T-helper 1 cell (primary cell): ENCODE data around the gene MORC1.
"Not testable (repeated sequence)": the region's sequence is repeated elsewhere in the genome, so short reads cannot be mapped to it uniquely, and the experiment has no call there.

ENCODE experiments used
- DNase-seq, 5 donors: peaks; one replicate each; pipeline ENCODE4 v3.0.0-alpha.2; 2012 to 2020

MORC1 gene

GRCh38 chr3:109109574-109109973, 8.4 kb downstream of the MORC1 start:
- DNase-seq: no peak

GRCh38 chr3:109098079-109098644, 19.8 kb downstream of the MORC1 start:
- no peak for DNase-seq

GRCh38 chr3:109095166-109095565, 22.8 kb downstream of the MORC1 start:
- DNase-seq: no peak

GRCh38 chr3:109093561-109093960, 24.4 kb downstream of the MORC1 start:
- no peak for DNase-seq

- no peak for DNase-seq
Measured at GRCh38 chr3:109091846-109092245, 26.1 kb downstream of the MORC1 start.

GRCh38 chr3:109089265-109089664, 28.7 kb downstream of the MORC1 start:
- DNase-seq: no peak

- DNase-seq: peak in 2 of 5 donors; percentile 6 to 12
Measured at GRCh38 chr3:109081746-109082510, 36.0 kb downstream of the MORC1 start.

- DNase-seq: not testable (repeated sequence)
Measured at GRCh38 chr3:109080090-109080489, 37.8 kb downstream of the MORC1 start.

GRCh38 chr3:109073116-109073515, 44.8 kb downstream of the MORC1 start:
- DNase-seq: no peak

GRCh38 chr3:109072194-109072593, 45.7 kb downstream of the MORC1 start:
- DNase-seq: peak in 1 of 5 donors; percentile 2

- no peak for DNase-seq
Measured at GRCh38 chr3:109071350-109072142, 46.4 kb downstream of the MORC1 start.

- DNase-seq: no peak
Measured at GRCh38 chr3:109070211-109070610, 47.7 kb downstream of the MORC1 start.

GRCh38 chr3:109066864-109067263, 51.1 kb downstream of the MORC1 start:
- DNase-seq: no peak

- DNase-seq: no peak
Measured at GRCh38 chr3:109059264-109059663, 58.7 kb downstream of the MORC1 start.

GRCh38 chr3:109057616-109058015, 60.3 kb downstream of the MORC1 start:
- no peak for DNase-seq

- no peak for DNase-seq
Measured at GRCh38 chr3:109057056-109057455, 60.9 kb downstream of the MORC1 start.

- peak in 2 of 5 donors; percentile 4 to 9 for DNase-seq
Measured at GRCh38 chr3:109050591-109051167, 67.3 kb downstream of the MORC1 start.

GRCh38 chr3:109047366-109047765, 70.6 kb downstream of the MORC1 start:
- no peak for DNase-seq

- no peak for DNase-seq
Measured at GRCh38 chr3:109045271-109046040, 72.5 kb downstream of the MORC1 start.

- DNase-seq: no peak
Measured at GRCh38 chr3:109035082-109035481, 82.9 kb downstream of the MORC1 start.

- no peak for DNase-seq
Measured at GRCh38 chr3:109033000-109033660, 84.8 kb downstream of the MORC1 start.

- DNase-seq: no peak
Measured at GRCh38 chr3:109028753-109029152, 89.2 kb downstream of the MORC1 start.
